Neutrophil (primary cell): Measurements from ENCODE around the gene GON7.

ENCODE experiments used
- H3K27ac ChIP-seq: fragments of 200-600 bp; sonication (generic); 2 replicates; pipeline ENCODE4 v1.5.1; 2016; ENCODE audit warnings: mild to moderate bottlenecking, moderate library complexity
- H3K27me3 ChIP-seq: fragments of 200-600 bp; sonication (generic); 2 replicates; pipeline ENCODE4 v1.6.0; 2016; ENCODE audit warnings: mild to moderate bottlenecking
- H3K36me3 ChIP-seq: fragments of 200-600 bp; sonication (generic); 2 replicates; pipeline ENCODE4 v1.5.1; 2017
- H3K4me1 ChIP-seq, 2 experiments: fragments of 200-600 bp in 1 of 2; sonication (generic) in 1 of 2; 1 replicate in 1 of 2; 2 replicates in 1 of 2; pipeline versions ENCODE4 v1.5.1 to v1.6.1; 2013 to 2016; ENCODE audit warnings: low read depth in 1 of 2, low read length in 1 of 2, mild to moderate bottlenecking in 1 of 2, moderate library complexity in 1 of 2; ENCODE audit not compliant: control insufficient read depth in 1 of 2, insufficient read depth in 1 of 2
- H3K4me3 ChIP-seq, 2 experiments: fragments of 200-600 bp in 1 of 2; sonication (generic) in 1 of 2; 1 replicate in 1 of 2; 2 replicates in 1 of 2; pipeline ENCODE4 v1.5.1; 2013 to 2016; ENCODE audit warnings: low read depth in 1 of 2, low read length in 1 of 2, mild to moderate bottlenecking in 1 of 2, moderate library complexity in 1 of 2
- H3K9me3 ChIP-seq: fragments of 200-600 bp; sonication (generic); 2 replicates; pipeline ENCODE4 v1.5.1; 2016
- CTCF ChIP-seq: fragments of 200-600 bp; sonication (generic); IDR thresholded peaks from 2 replicates; pipeline ENCODE4 v1.5.1; 2016; ENCODE audit warnings: antibody characterized with exemption

The GON7 gene

GRCh38 chr14:93155667-93156066, 51.2 kb downstream of the GON7 start:
- Histone ChIP-seq H3K36me3 (no peaks in the 10 kb centered on the region), H3K27me3 (no peaks in the 10 kb centered on the region), H3K4me3 (no peak overlapping the region), H3K9me3 (no peaks in the 10 kb centered on the region), H3K4me1 (peaks cover 12 to 13% of the 10 kb centered on the region in 2 experiments), H3K27ac (no peak overlapping the region)
- TF ChIP-seq CTCF: no peak

- H3K4me1 ChIP-seq: peaks cover 17 to 20% of the 10 kb centered on the region in 2 experiments
- no peak overlapping the region for H3K27ac ChIP-seq
- H3K9me3 ChIP-seq: no peaks in the 10 kb centered on the region
- TF ChIP-seq CTCF: no peak
- no peaks in the 10 kb centered on the region for H3K36me3 ChIP-seq
- no peak overlapping the region for H3K4me3 ChIP-seq
- H3K27me3 ChIP-seq: no peaks in the 10 kb centered on the region
These were observed 53.7 kb downstream of the GON7 start for GRCh38 chr14:93153121-93153520.
